ENCODE results near the gene DPH2. TPM values are rescaled to one million over a fixed set of nuclear protein-coding genes. Genes with fewer than 3 reads are reported as not detected.

DPH2 gene
- polyA plus RNA-seq, 4 donors, result 15.6 to 23.5 (median 20.5) TPM

- no peak for DNase-seq (ENCODE audit: low read depth in 4 of 4, low spot score in 3 of 4)
These were observed 26.9 kb downstream of the DPH2 start for GRCh38 chr1:43996733-43997115.

- no peak for DNase-seq (ENCODE audit: low read depth in 4 of 4, low spot score in 3 of 4)
These were observed 27.6 kb downstream of the DPH2 start for GRCh38 chr1:43997295-43997999.

GRCh38 chr1:43998000-43998378 lies 28.2 kb downstream of the DPH2 start:
- DNase-seq (ENCODE audit: low read depth in 4 of 4, low spot score in 3 of 4), result no peak

- DNase-seq (ENCODE audit: low read depth in 4 of 4, low spot score in 3 of 4), result no peak
These were observed 29.6 kb downstream of the DPH2 start for GRCh38 chr1:43999455-43999854.

GRCh38 chr1:44000122-44000665 lies 30.4 kb downstream of the DPH2 start:
- DNase-seq (ENCODE audit: low read depth in 4 of 4, low spot score in 3 of 4), result no peak

GRCh38 chr1:44002165-44002564 lies 32.4 kb downstream of the DPH2 start:
- DNase-seq (ENCODE audit: low read depth in 4 of 4, low spot score in 3 of 4), result no peak

- DNase-seq (ENCODE audit: low read depth in 4 of 4, low spot score in 3 of 4), result no peak
These were observed 32.9 kb downstream of the DPH2 start for GRCh38 chr1:44002606-44003157.

GRCh38 chr1:44008259-44008658 lies 38.4 kb downstream of the DPH2 start:
- DNase-seq (ENCODE audit: low read depth in 4 of 4, low spot score in 3 of 4), result no peak

GRCh38 chr1:44010935-44011471 lies 41.2 kb downstream of the DPH2 start:
- DNase-seq (ENCODE audit: low read depth in 4 of 4, low spot score in 3 of 4), result no peak

GRCh38 chr1:44012404-44012803 lies 42.6 kb downstream of the DPH2 start:
- no peak for DNase-seq (ENCODE audit: low read depth in 4 of 4, low spot score in 3 of 4)

GRCh38 chr1:44012941-44013609 lies 43.3 kb downstream of the DPH2 start:
- DNase-seq (ENCODE audit: low read depth in 4 of 4, low spot score in 3 of 4), result no peak

GRCh38 chr1:44013949-44014348 lies 44.1 kb downstream of the DPH2 start:
- no peak for DNase-seq (ENCODE audit: low read depth in 4 of 4, low spot score in 3 of 4)

GRCh38 chr1:44014365-44015104 lies 44.7 kb downstream of the DPH2 start:
- DNase-seq (ENCODE audit: low read depth in 4 of 4, low spot score in 3 of 4), result no peak

- no peak for DNase-seq (ENCODE audit: low read depth in 4 of 4, low spot score in 3 of 4)
These were observed 45.4 kb downstream of the DPH2 start for GRCh38 chr1:44015206-44015605.

- DNase-seq (ENCODE audit: low read depth in 4 of 4, low spot score in 3 of 4), result no peak
These were observed 46.5 kb downstream of the DPH2 start for GRCh38 chr1:44016041-44016889.

GRCh38 chr1:44016890-44017400 lies 47.1 kb downstream of the DPH2 start:
- no peak for DNase-seq (ENCODE audit: low read depth in 4 of 4, low spot score in 3 of 4)

GRCh38 chr1:44019466-44019948 lies 49.7 kb downstream of the DPH2 start:
- DNase-seq (ENCODE audit: low read depth in 4 of 4, low spot score in 3 of 4), result no peak

- no peak for DNase-seq (ENCODE audit: low read depth in 4 of 4, low spot score in 3 of 4)
These were observed 50.7 kb downstream of the DPH2 start for GRCh38 chr1:44020464-44020863.

GRCh38 chr1:44021156-44021555 lies 51.3 kb downstream of the DPH2 start:
- DNase-seq (ENCODE audit: low read depth in 4 of 4, low spot score in 3 of 4), result no peak
